GM21825 (cell line): ENCODE measurements around the gene BMPR1B.

Experiments used
- ATAC-seq: cut with Tn5 transposase; IDR thresholded peaks from one replicate; pipeline ENCODE4 v1.9.1; 2021; ENCODE audit warnings: mild to moderate bottlenecking, moderate library complexity; ENCODE audit not compliant: unreplicated experiment

Gene BMPR1B

GRCh38 chr4:94947681-94948108, 189.9 kb downstream of the BMPR1B start:
- no peak for ATAC-seq

DNA sequence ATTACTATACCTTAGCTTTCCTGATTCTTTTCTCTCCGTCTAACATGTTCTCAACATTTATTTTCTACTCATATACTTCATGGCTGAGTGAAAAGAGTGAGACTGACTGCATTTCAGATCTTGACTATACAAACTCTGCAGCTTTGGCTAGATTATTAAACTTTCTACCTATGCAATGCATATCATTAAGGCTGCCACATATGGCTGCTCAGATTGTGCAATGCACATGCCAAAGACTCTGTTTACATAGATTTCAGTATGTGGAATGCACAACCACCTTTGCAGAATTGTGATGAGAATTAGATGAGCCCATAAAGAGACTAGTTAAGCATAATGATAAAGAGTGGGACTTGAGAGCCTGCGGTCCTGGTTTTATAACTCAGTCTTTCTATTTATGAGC, 196.5 kb downstream of the BMPR1B start:
- no peak for ATAC-seq

DNA sequence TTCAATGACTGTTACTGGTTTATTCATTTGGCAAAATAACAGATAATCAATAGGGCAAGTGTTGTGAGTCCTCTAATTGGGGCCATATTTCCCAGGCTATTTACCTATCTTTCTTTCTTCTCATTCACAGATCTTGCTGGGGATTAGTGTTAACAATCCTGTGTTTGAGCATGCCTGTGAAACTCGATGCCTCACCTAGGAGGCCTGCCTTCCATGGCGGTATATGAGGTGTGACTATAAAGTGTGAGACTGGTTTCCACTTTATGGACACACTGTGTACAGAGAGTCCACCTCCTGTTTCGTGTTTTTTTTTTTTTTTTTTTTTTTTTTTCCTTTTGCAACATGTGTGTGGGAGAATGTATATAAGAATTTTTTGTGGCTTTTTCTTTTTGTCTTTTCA, 199.3 kb downstream of the BMPR1B start:
- ATAC-seq: no peak

DNA sequence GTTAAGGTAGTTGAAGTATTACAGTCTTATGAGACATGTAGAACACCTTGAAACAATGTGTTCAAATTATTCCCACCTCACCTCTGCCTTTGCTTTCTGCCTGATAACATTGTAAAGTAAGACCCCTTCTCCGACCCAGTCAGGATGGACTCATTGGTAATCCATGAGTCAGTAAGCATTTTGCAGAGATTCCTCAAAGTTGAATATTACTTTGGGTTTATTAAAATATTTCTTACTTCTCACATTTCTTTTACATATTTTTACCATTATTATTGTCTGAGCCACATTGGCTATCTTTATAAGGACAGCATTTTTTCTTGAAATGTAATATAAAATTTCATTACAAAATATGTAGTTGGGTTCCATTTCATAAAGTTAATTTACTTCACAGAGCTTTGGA, 201.6 kb downstream of the BMPR1B start:
- ATAC-seq: no peak

DNA sequence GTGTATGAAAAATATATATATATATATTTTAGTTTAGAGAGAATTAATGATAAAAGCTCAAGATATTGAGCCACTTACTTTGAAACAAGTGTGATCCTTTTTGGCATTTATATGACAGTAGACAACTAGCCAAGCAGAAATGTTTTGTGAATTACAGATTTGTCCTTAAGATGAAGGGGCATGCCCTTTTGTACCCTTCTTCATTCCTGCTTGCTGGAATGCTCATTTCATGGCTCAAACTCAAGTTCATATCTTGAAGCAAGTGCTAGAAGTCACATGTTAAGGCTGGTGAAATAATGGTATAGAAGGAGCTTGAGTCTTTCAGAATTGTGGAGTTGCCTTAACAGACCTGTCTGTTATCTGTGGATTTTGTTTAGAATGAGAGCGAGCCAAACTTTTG, 203.0 kb downstream of the BMPR1B start:
- ATAC-seq: no peak

DNA sequence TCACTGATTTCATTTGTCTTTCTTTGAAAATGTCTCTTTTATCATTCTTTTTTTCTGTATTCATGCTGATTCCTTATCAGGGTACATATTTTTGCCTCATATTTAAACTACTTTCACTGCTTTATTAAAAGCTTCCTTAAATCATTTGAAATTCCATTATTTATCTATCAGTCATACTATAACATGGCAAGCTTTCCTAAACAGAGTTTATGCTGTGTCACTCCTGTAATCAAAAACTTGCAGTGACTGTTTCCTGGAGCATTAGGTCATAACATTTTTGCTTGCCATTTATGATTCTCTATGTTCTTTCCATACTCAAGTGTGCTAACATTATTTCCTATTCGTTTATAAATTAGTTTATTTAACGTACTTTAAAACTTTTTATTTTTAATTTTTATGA, 203.7 kb downstream of the BMPR1B start:
- no peak for ATAC-seq

GRCh38 chr4:94962484-94962883, 204.7 kb downstream of the BMPR1B start:
- ATAC-seq: no peak

- no peak for ATAC-seq
These were observed 208.1 kb downstream of the BMPR1B start for GRCh38 chr4:94965852-94966251.

DNA sequence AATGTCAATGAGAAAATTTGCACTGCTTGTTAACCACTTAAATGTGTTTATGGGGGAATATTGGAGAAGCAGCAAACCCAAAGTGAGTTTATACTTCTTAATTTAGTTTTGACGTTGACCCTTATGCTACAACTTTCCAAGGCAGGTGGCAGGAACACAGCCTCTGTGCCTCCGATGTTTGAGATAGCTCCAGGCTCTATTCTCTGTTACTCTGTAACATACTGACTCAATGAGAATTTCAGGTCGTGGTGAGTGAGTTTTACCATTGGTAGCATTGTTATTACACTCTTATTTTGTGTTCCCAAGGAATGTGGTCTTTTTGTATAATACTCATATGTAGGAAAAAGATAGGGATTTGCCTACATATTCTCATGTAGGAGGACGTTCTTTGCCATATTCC, 210.7 kb downstream of the BMPR1B start:
- ATAC-seq: no peak

- ATAC-seq: no peak
These were observed 212.9 kb downstream of the BMPR1B start for GRCh38 chr4:94970650-94971049.

DNA sequence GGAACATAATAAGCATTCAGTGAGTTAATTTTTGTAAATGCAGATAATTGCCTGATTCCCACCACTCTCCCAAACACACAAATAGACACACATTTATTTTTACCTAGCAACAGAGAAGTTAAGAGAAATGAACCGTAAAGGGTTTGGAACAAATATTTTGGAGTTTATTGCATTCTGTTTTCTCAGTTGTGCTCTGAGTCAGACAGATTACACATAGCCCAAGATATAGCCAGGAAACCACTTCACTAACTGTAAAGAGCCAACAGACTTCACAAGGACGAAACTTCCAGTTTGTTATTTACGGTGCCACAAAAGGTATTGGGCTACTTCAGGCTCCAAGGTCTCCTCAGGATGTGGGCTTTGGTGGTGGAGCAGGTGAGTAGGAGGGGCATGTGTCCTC, 217.0 kb downstream of the BMPR1B start:
- no peak for ATAC-seq

DNA sequence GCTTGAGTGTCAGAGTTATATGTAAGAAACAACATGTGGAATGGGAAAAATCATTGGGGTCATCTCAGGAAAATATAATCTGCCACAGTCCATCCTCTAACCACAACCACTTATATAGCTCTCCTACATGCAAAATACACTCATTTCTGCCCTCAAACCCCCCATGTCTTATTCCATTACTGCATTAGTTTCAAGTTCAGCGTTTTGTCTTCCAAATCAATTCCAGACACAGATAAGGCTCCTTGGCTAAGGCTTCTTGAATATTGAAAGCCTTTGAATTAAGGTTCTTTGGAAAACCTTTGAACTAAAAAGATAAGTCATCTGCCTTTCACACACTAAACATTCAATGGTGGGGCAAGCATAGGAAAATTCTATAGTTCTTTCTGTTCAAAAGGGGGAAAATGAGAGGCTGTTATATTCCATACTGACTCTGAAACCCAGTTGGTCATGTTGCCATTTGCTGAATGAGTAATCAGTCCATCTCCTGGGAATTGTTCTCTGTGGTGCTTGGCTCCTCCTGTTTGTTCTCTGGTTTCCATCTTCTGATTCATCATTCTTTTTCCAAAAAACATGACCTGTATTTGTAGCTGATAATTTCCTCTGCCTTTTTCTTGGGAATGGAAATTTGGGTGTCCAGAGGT, 218.7 kb downstream of the BMPR1B start:
- no peak for ATAC-seq

DNA sequence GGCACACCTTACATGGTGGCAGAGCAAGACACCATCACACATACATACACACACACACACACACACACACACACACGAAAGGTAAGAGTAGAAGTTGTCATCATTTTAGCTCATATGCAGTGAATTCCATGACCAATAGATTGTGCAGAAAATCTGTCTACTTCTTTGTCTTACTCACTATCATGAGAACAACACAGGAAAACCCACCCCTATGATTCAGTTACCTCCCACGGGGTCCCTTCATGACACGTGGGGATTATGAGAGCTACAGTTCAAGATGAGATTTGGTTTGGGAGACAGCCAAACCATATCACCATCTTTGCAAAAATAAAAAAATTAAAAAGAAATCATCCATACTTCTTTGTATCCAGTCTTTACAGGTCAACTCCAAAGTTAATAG, 221.1 kb downstream of the BMPR1B start:
- ATAC-seq: no peak

DNA sequence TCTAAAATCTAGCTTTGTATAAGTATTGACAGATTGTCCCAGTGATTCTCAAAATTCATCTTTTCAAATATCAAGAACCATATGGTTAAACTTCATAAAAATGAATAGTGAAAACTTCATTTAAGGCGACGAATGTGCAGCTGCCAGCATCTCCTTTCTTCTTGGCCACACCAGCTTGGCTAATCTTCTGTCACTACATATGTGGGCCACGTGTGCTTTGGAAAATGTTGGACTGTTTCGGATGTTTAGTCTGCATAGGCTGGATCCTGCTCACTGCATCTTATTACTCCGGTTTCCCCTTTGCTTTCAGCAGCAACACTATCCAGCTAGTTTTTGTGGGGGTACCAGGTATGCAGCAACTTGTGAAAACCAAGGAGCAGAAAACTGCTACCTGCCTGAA, 221.9 kb downstream of the BMPR1B start:
- ATAC-seq: no peak

DNA sequence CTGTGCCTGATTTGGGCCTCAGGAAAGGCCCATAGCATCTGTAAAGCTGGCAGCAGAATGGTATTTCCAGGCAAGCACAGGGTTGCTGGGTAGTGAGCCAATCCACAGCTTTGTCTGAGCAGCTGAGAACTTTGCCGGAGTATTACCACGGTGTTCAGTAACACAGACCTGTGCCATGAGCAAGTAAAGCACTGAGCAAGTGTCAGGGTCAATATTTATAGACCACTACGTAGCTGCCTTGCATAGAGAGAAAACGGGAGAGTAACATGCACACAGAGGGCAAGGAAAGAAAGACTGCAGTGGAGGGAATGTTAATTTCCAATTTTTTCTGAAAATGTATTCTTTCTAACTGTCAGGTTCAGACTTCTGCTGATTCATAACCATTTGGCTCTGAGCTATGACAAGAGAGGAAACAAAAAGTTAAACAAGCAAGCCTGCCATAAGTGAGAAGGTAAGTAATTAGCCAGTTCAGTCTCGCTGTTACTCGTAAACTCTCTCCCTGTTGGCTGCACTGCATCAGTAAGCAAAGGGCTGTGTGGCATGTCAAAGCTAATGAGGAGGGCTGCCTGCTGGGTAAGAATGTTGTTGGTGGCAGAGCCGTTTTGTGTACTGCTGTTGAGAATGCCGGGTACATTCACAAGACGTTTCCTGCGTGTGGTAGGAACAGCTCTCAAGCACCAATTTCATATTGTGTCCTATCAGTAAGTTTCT, 238.1 kb downstream of the BMPR1B start:
- no peak for ATAC-seq

DNA sequence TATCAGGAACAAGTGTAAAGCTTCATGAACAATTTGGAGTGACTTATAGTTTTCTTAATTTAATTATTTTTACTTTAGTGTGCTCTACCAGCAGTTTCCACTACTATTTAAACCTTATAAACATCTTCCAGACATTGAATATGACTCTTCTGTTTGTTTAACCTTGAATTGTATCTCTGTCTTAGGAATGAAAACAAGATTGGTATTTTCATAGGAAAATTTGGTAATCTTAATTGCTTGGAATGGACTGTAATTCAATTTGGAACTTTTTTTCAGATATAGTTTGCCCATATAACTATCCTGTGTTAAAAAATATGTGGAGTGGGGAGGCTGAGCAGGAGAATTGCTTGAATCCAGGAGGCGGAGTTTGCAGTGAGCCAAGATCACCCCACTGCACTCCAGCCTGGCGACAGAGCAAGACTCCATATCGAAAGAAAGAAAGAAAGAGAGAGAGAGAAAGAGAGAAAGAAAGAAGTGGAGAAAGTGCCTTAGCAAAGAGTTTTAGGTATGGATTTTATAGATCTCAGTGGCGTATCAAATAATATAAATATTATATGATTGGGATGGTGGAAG, 242.4 kb downstream of the BMPR1B start:
- no peak for ATAC-seq

DNA sequence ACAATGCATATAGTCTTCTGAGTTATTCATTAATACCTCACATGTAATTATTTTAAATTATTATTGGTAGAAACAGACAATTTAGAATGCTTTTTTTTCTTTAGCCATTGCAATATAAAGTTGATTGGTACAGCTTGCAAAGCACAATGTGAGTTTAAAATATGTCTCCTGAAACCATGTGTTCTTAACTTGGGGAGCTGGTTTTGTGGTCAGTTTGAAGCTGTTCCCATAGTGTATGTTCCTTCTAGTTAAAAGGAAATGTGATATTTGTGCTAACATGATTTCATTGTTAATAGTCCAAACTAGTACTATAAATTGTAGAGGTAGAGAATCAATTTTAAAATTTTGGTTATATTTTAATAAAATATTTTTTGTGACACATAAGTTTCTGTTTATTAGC, 247.2 kb downstream of the BMPR1B start:
- no peak for ATAC-seq

GRCh38 chr4:95007998-95008397, 250.2 kb downstream of the BMPR1B start:
- no peak for ATAC-seq

GRCh38 chr4:95013236-95013635, 255.5 kb downstream of the BMPR1B start:
- no peak for ATAC-seq

GRCh38 chr4:95014068-95014467, 256.3 kb downstream of the BMPR1B start:
- no peak for ATAC-seq

- ATAC-seq: no peak
These were observed 259.7 kb downstream of the BMPR1B start for GRCh38 chr4:95017305-95018064.

DNA sequence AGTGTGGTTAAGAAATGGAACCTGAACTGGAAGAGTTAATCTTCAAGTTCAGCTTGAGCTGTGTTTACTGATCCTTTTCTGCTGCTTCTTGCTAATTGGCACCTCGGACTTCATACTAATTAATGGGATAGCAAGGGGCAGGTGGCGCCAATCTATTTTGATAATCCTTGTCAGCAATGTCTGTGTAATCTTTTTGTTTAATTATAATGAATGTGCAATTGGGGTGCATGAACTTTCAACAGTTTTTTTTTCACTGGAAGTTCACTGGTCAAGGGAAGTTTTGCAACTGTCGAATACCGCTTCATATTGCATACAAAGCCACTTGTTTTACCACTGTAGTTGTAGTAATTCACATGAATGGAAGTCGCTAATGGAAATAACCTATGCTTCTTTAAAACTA, 261.0 kb downstream of the BMPR1B start:
- ATAC-seq: no peak
